HG03565 (cell line): ENCODE results near the gene CCDC127.
"Not testable (repeated sequence)": the region's sequence is repeated elsewhere in the genome, so short reads cannot be mapped to it uniquely, and the experiment has no call there.

Experiments used
- ATAC-seq: cut with Tn5 transposase; IDR thresholded peaks from one replicate; pipeline ENCODE4 v1.9.1; 2021; ENCODE audit warnings: mild to moderate bottlenecking, moderate library complexity; ENCODE audit not compliant: unreplicated experiment

The CCDC127 gene

GRCh38 chr5:235527-235926 is 17.6 kb upstream of the CCDC127 start:
- not testable (repeated sequence) for ATAC-seq

GRCh38 chr5:234450-234849 is 16.5 kb upstream of the CCDC127 start:
- ATAC-seq = no peak

DNA sequence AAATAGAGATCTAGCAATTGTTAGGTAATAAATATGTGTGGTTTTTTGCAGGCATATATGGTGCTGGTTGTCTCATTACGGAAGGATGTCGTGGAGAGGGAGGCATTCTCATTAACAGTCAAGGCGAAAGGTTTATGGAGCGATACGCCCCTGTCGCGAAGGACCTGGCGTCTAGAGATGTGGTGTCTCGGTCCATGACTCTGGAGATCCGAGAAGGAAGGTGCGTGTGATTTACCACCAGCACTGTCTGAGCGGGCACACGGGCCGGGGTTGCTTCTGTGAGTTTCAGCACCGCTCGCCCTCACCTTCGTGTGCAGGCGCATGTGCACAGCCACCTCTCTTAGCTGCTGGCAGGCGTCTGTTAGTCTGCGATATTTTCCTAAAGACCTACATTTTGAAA is 15.5 kb upstream of the CCDC127 start:
- not testable (repeated sequence) for ATAC-seq

DNA sequence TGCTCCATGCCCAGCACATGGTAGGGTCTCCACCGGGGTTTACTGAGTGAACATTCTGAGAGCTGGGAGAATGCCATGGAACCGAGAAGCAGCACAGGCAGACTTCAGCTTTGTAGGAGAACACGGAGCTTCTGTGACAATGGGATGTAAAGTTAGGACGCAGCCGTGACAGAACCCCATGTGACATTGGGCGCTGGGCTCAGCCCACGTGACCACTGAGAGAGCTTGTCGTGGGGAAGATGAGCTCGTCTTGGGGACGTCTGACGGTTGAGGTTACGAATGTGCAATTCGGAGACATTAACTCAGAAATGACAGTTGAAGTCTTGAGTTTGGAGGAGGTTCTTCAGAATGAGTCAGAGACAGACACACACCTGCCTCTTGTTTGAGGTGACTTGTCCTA is 13.7 kb upstream of the CCDC127 start:
- ATAC-seq = no peak

DNA sequence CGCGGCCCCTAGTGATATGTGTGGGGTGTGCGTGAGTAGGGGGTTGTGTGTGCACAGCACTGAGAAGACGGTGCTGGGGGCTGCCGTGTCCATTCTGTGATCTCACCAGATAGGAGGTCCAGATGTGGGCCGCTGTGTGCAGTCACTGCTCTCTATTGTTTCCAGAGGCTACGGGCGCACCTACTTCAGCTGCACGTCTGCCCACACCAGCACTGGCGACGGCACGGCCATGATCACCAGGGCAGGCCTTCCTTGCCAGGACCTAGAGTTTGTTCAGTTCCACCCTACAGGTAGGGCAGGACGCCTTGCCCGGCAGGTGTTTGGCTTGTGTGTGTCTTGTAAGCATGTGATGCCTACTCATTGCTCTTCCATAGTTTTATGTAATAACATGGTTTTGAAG is 12.8 kb upstream of the CCDC127 start:
- no peak for ATAC-seq

DNA sequence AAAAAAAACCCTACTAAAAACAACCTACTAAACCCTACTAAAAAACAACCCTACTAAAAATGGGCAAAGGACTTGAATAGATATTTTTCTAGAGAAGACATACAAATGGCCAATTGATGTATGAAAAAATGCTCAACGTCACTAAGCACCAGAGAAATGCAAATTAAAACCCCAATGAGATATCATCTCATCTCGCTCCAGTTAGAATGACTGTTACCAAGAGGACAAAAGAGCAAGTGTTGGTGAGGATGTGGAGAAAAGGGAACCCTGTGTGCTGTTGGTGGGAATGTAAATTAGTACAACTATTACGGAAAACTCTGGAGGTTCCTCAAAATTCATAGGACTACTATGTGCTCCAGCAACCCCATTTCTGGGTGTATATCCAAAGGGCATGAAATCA is 10.9 kb upstream of the CCDC127 start:
- no peak for ATAC-seq

DNA sequence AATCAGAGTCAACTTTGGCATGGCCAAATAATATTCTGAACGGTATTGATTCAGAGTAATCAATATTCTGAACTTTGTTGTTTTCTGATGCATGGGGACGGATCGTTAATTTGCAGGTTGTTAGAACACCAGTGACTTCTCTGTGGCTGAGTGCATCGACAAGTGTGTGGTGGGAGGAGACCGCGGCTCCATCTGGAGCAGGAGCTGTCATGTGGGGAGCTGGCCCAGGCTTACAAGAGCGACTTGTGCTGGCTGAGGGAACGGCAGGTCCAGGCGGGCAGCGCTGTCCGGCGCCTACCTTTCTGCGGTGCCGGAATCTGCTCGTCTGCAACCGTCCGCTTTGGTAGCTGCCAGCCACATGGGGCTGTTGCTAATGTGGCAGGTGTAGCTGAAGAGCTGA is 9.4 kb upstream of the CCDC127 start:
- not testable (repeated sequence) for ATAC-seq

GRCh38 chr5:225334-225733 is 7.4 kb upstream of the CCDC127 start:
- no peak for ATAC-seq

- no peak for ATAC-seq
Measured at GRCh38 chr5:223791-224190, 5.8 kb upstream of the CCDC127 start.

- not testable (repeated sequence) for ATAC-seq
Measured at GRCh38 chr5:222951-223715, 5.2 kb upstream of the CCDC127 start.

DNA sequence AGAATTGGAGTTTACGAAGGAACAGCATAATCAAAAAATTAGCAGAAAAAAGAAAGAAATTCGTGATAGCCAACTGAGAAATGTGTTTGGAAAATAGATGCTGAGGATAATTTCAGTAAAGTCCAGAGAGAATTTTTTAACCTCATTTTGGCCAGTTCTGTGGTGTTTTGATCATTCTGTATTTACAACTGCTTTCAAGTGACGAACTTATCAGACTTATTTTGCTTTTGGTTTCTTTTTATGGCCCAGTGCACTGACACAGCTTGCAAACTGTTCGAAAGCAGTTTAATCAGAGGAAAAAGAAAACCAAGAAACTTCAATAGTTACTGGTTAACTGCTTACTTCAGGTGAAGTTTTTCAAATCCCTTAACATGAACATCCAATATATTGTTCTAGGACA is 2.0 kb upstream of the CCDC127 start:
- ATAC-seq = peak; percentile 22

DNA sequence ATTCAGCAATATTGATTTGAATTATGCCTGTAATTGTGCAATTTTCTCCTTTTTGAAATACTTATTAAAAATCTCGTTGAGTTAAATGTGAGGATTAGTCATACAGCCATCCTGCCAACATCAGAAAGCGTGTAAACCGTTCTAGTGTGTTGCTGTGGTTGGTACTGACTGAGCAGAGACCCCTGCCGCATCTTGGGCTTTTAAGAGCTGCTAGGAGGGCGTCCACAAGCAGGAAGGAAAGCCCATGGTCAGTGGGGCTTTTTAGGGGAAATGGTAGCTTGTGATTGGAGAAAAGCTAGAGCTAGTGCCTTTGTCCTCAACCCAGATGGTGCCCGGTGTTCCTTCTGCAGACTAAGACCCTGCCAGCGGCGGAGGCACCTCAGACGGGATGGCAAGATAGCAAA is 1.5 kb upstream of the CCDC127 start:
- no peak for ATAC-seq

DNA sequence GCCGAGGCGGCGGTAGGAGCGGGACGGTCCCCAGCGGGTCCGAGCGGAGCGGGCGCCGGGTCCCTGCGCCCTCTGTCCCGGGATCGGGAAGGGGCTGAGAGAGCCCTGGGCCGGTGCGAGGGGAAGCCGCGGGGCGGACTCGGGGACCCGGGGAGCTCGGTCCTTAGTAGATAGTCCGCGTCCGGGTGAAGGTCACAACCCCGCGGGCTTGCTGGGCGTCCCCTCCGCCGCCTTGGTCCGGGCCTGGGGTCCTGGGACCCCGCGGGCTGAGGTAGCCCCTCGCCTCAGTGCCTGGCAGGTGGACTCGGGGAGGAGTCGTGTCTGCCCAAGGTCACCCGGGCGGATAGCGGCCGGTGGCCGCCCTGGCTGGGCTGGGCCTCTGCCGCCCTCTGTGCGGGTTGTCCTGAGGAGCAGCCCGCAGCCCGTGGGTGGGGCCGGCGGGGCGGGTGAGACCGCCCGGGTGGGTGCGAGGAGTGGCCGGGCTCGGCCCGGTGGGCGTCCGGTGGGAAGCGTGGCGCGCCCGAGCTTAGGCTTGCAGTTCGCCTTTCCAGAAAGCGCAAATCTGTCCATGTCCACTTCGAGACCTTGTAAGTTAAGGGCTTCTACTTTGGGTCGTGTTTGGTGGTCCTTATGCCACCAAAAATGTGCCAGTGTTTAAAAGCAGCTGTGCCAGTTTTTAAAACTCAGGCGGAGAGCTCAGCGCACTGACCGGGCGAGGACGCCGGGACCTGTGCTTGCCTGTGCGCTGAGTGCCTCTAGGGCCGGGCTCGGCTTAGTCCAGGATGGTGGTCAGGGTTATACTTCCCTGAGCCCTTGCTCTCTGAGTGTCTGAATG is 721 bp upstream of the CCDC127 start:
- peak; percentile 13 for ATAC-seq

- ATAC-seq = not testable (repeated sequence)
Measured at GRCh38 chr5:216076-216475, 1.9 kb downstream of the CCDC127 start.

- not testable (repeated sequence) for ATAC-seq
Measured at GRCh38 chr5:215256-215655, 2.7 kb downstream of the CCDC127 start.

DNA sequence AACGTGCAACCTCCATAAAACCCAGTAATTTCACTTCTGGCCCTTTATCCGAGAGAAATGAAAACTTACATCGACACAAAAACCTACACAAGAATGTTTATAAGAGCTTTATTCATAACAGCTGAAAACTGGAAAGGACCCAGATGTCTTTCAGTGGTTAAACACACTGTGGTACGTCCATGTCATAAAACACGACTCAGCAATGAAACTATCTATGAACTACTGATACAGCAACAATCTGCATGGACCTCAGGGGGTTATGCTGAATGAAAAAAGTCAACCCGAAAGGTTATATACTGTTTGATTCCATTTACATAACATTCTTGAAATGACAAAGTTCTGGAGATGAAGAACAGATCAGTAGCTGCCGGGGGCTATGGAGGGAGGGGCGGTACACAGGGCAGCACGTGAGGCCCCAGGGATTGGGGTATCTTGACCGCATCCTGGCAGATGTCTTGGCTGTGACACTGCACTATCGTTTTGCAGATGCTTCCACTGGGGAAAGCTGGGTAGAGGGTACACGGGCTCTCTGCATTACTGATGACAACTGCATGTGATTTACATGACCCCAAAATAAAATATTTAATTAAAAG is 4.1 kb downstream of the CCDC127 start:
- no peak for ATAC-seq

GRCh38 chr5:208449-209114 is 9.4 kb downstream of the CCDC127 start:
- no peak for ATAC-seq

- ATAC-seq = no peak
Measured at GRCh38 chr5:207599-207998, 10.4 kb downstream of the CCDC127 start.

DNA sequence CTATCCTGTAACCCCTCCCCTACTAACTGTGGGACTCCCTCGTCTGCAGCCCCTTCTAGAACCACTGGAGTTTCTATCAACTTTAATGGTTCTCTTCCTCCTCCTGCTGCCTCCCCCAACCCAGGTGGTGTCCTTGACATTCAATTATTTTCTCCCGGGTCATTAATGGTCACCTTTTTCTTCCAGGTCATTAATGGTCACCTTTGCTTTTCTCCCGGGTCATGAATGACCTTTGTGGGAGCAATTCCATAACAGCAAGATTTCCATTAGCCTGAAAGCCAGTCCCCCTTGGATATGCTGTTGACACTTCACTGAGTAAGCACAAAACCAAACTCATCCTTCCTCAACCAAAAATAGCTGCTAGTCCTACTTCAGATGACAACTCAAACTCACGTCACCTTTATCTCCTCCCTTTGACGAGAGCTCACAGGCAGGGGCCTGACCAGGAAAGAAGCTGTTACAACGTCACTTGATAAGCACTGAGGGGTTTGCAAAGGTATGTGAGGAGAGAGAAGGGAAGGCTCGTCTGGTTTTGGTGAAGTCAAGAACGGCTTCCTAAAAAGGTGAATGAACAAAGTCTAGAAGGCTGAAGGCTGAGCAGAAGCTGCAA is 10.9 kb downstream of the CCDC127 start:
- ATAC-seq = no peak

DNA sequence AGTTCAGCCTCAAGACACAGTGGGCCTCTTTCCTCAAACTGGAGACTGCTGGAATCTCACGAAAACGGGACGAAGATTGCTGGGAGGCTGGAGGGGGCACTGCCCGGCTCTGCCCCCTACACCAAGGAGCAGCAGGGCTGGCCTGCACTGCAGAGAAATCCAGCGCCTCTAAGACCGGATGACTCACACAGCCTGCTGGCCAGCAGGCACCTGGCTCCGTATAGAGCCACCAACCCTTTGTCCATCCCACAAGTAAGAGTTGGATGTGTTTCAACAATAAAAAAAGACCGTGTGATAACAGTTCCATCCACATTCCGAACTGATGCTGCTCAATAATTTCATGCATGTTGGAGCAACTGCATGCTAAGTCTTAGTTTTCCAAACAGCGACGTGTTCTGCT is 11.5 kb downstream of the CCDC127 start:
- no peak for ATAC-seq
